Measurements from ENCODE around the gene RPL10.

Gene RPL10

GRCh38 chrX:154449618-154450017, 51.4 kb downstream of the RPL10 start:
- no peak for DNase-seq (ENCODE audit: low spot score)

GRCh38 chrX:154450312-154450711, 52.1 kb downstream of the RPL10 start:
- no peak for DNase-seq (ENCODE audit: low spot score)

Data from globus pallidus (tissue), 1 donor.